SK-N-MC (cell line): Measurements from ENCODE around the gene MEI4.

Experiments used
- EZH2 ChIP-seq: fragments of 200-600 bp; sonication (generic); IDR thresholded peaks from one replicate; pipeline ENCODE4 v1.6.1; 2017; ENCODE audit warnings: antibody characterized with exemption
- POLR2AphosphoS5 ChIP-seq: IDR thresholded peaks from 2 replicates; pipeline ENCODE4 v1.6.1; 2012; ENCODE audit warnings: mild to moderate bottlenecking, low read depth, low read length, borderline replicate concordance

GRCh38 chr6:77880501-77880900 is 227.7 kb downstream of the MEI4 start:
- TF ChIP-seq POLR2AphosphoS5 (no peak), EZH2 (no peak)
